CD14-positive monocyte (primary cell): ENCODE measurements around the gene SLC6A6. TPM values are rescaled to one million over a fixed set of nuclear protein-coding genes. Genes with fewer than 3 reads are reported as not detected.

Source experiments
- DNase-seq, 3 donors: peaks; one replicate each; pipeline ENCODE4 v3.0.0-alpha.2; 2011 to 2022
- H2AFZ ChIP-seq: 2 replicates; pipeline ENCODE4 v1.6.0; 2012; ENCODE audit warnings: mild to moderate bottlenecking, low read depth, low read length, inconsistent platforms; ENCODE audit not compliant: insufficient read depth, poor library complexity, severe bottlenecking
- H3K27ac ChIP-seq, 2 donors: 1 replicate in 1 of 2; 2 replicates in 1 of 2; pipeline ENCODE4 v1.5.1; 2012 to 2013; ENCODE audit warnings: low read length in 2 of 2, control low read depth in 1 of 2, inconsistent platforms in 1 of 2, low read depth in 1 of 2, mild to moderate bottlenecking in 1 of 2
- H3K27me3 ChIP-seq, 2 donors: one replicate each; pipeline versions ENCODE4 v1.6.0 to v1.6.1; 2011 to 2013; ENCODE audit warnings: low read length in 2 of 2; ENCODE audit not compliant: control insufficient read depth in 2 of 2, insufficient read depth in 2 of 2
- H3K36me3 ChIP-seq, 2 donors: replicated peaks in 1 of 2; 1 replicate in 1 of 2; 2 replicates in 1 of 2; pipeline versions ENCODE4 v1.5.1 to v1.6.1; 2012 to 2013; ENCODE audit warnings: low read length in 2 of 2, control low read depth in 1 of 2, inconsistent platforms in 1 of 2, mild to moderate bottlenecking in 1 of 2; ENCODE audit not compliant: insufficient read depth in 2 of 2, control insufficient read depth in 1 of 2
- H3K4me1 ChIP-seq, 2 donors: 1 replicate in 1 of 2; 2 replicates in 1 of 2; pipeline versions ENCODE4 v1.5.1 to v1.6.1; 2012 to 2013; ENCODE audit warnings: low read length in 2 of 2, control low read depth in 1 of 2, inconsistent platforms in 1 of 2, mild to moderate bottlenecking in 1 of 2, moderate library complexity in 1 of 2; ENCODE audit not compliant: insufficient read depth in 2 of 2, control insufficient read depth in 1 of 2
- H3K4me2 ChIP-seq: replicated peaks from 2 replicates; pipeline ENCODE3; 2012; ENCODE audit warnings: low read length, moderate library complexity, mild to moderate bottlenecking; ENCODE audit not compliant: poor library complexity, severe bottlenecking; ENCODE audit errors: extremely low read depth
- H3K4me3 ChIP-seq, 3 experiments: fragments of 200-600 bp in 1 of 3; sonication (generic) in 1 of 3; replicated peaks in 1 of 3; 1 replicate in 2 of 3; 2 replicates in 1 of 3; pipeline ENCODE4 v1.5.1; 2011 to 2013; ENCODE audit warnings: low read length in 3 of 3, mild to moderate bottlenecking in 3 of 3, control low read depth in 2 of 3, low read depth in 2 of 3, inconsistent platforms in 1 of 3, moderate library complexity in 1 of 3
- H3K79me2 ChIP-seq: 2 replicates; pipeline ENCODE4 v1.6.0; 2012; ENCODE audit warnings: mild to moderate bottlenecking, control low read depth, inconsistent platforms, low read length, moderate library complexity; ENCODE audit not compliant: insufficient read depth
- H3K9ac ChIP-seq: 2 replicates; pipeline ENCODE4 v1.6.0; 2017; ENCODE audit warnings: low read length, mild to moderate bottlenecking; ENCODE audit not compliant: insufficient read depth, poor library complexity, severe bottlenecking
- H3K9me3 ChIP-seq, 2 donors: replicated peaks in 1 of 2; 1 replicate in 1 of 2; 2 replicates in 1 of 2; pipeline versions ENCODE4 v1.5.1 to v1.6.1; 2012 to 2013; ENCODE audit warnings: low read length in 2 of 2, control low read depth in 1 of 2; ENCODE audit not compliant: control insufficient read depth in 1 of 2, insufficient read depth in 1 of 2
- H4K20me1 ChIP-seq: 2 replicates; pipeline ENCODE4 v1.6.0; 2012; ENCODE audit warnings: mild to moderate bottlenecking, low read length, control low read depth, moderate library complexity; ENCODE audit not compliant: insufficient read depth
- H3K27ac Mint-ChIP-seq, 7 donors: one replicate each; pipeline ENCODE4 v1.8.0; 2020; ENCODE audit warnings: mild to moderate bottlenecking in 7 of 7, mixed read lengths in 7 of 7, moderate library complexity in 6 of 7, inconsistent platforms in 2 of 7
- H3K27me3 Mint-ChIP-seq, 3 donors: one replicate each; pipeline ENCODE4 v1.8.0; 2021 to 2022; ENCODE audit warnings: low read depth in 3 of 3, mild to moderate bottlenecking in 3 of 3, mixed read lengths in 3 of 3, moderate library complexity in 3 of 3, inconsistent platforms in 1 of 3
- H3K36me3 Mint-ChIP-seq, 2 donors: one replicate each; pipeline ENCODE4 v1.8.0; 2020; ENCODE audit warnings: mixed read lengths in 2 of 2, inconsistent platforms in 1 of 2, mild to moderate bottlenecking in 1 of 2
- H3K4me1 Mint-ChIP-seq: one replicate; pipeline ENCODE4 v1.8.0; 2020; ENCODE audit warnings: mild to moderate bottlenecking, mixed read lengths
- H3K4me3 Mint-ChIP-seq, 2 donors: one replicate each; pipeline ENCODE4 v1.8.0; 2020; ENCODE audit warnings: mild to moderate bottlenecking in 2 of 2, mixed read lengths in 2 of 2, moderate library complexity in 1 of 2
- H3K9me3 Mint-ChIP-seq, 7 donors: one replicate each; pipeline ENCODE4 v1.8.0; 2020 to 2022; ENCODE audit warnings: mixed read lengths in 7 of 7, mild to moderate bottlenecking in 6 of 7, moderate library complexity in 6 of 7, inconsistent platforms in 2 of 7
- WGBS: methylation state at CpG from one replicate; pipeline ENCODE4 v1.1.5; 2013; ENCODE audit warnings: missing lambda C conversion rate; ENCODE audit not compliant: insufficient coverage; 5-methylcytosine and 5-hydroxymethylcytosine counted together
- intact Hi-C, 2 donors: fragments of 100-400 bp; cut with micrococcal nuclease; formaldehyde crosslinking; loops; one replicate each; pipeline versions ENCODE4 v1.15.0 to v1.15.1; 2023
- polyA plus RNA-seq, 3 donors: library from polyadenylated mRNA; depleted of rRNA in 1 of 3; unstranded in 2 of 3; stranded (reverse) in 1 of 3; fragments of 300-500 nt in 2 of 3; fragments of >200 nt in 1 of 3; fragmentation: Illumina TruSeq in 2 of 3; gene quantifications; 1 replicate in 2 of 3; 2 replicates in 1 of 3; pipeline ENCODE4 v1.2.3, GENCODE V29; 2012 to 2021
- TF ChIP-seq, protein P1 (sequence below): fragments of 200-600 bp; IDR thresholded peaks from one replicate; pipeline ENCODE4 v1.8.0; 2022; ENCODE audit warnings: antibody characterized with exemption, mild to moderate bottlenecking

Gene SLC6A6
- polyA plus RNA-seq, 3 donors, result 18.4 to 136 (median 24.5) TPM

DNA sequence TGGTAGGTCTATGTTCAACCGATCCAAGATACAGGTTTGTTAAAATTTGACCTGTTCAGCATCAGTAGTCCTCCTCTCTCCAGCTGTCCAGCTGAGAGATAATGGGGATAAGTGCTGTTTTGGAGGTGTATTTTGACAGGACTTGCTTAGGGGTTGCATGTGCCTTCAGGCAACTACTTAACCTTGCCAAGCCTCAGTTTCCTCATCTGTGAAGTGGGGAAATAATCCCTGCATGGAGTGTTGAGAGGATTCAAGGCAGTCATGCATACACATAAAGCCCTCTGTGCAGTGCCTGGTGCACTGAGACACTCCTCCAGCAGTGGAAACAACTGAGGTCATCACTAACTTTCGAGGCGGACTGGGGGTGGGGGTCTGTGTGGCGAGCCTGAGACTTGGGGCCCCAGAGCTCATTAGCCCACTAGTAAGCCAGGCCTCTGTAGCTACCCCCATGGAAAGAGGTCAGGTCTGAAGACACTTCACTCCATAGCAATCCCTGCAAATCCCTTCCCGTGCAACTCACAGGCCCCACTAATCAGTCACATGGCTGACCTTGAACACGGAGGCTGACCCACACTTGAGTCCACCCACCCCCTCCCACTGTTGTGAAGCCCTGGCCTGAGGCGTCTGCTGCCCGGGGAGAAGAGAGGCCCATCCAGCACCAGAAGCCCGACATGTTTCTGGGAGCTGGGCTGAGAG is 25.9 kb upstream of the SLC6A6 start:
- H3K9me3 ChIP-seq, result no peaks in the 10 kb centered on the region
- peak overlapping the region in 1 of 2 donors; percentile 84 for H3K27ac ChIP-seq
- Mint-ChIP-seq H3K27ac (peak overlapping the region in 6 of 7 donors; percentile 70 to 97 (median 89)), H3K9me3 (peaks cover 0 to 7% (median 0%) of the 10 kb centered on the region in 7 donors), H3K4me1 (peaks cover 71% of the 10 kb centered on the region), H3K36me3 (peaks cover 0 to 7% of the 10 kb centered on the region in 2 donors), H3K4me3 (no peak overlapping the region), H3K27me3 (peaks cover 0 to 5% (median 3%) of the 10 kb centered on the region in 3 donors)
- H3K4me2 ChIP-seq, result no peak overlapping the region
- 93% methylated on average over 7 of the region's 9 CpGs for WGBS
- H3K9ac ChIP-seq, result no peak overlapping the region
- DNase-seq, result no peak
- no peak overlapping the region for H2AFZ ChIP-seq
- TF ChIP-seq, protein P1, sequence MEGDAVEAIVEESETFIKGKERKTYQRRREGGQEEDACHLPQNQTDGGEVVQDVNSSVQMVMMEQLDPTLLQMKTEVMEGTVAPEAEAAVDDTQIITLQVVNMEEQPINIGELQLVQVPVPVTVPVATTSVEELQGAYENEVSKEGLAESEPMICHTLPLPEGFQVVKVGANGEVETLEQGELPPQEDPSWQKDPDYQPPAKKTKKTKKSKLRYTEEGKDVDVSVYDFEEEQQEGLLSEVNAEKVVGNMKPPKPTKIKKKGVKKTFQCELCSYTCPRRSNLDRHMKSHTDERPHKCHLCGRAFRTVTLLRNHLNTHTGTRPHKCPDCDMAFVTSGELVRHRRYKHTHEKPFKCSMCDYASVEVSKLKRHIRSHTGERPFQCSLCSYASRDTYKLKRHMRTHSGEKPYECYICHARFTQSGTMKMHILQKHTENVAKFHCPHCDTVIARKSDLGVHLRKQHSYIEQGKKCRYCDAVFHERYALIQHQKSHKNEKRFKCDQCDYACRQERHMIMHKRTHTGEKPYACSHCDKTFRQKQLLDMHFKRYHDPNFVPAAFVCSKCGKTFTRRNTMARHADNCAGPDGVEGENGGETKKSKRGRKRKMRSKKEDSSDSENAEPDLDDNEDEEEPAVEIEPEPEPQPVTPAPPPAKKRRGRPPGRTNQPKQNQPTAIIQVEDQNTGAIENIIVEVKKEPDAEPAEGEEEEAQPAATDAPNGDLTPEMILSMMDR, result no peak
- H4K20me1 ChIP-seq, result no peaks in the 10 kb centered on the region
- intact Hi-C loops, result no loop called here
- H3K4me1 ChIP-seq, result peaks cover 64 to 79% of the 10 kb centered on the region in 2 donors
- H3K4me3 ChIP-seq, result no peak overlapping the region
- H3K36me3 ChIP-seq, result no peaks in the 10 kb centered on the region
- H3K79me2 ChIP-seq, result no peaks in the 10 kb centered on the region
- no peaks in the 10 kb centered on the region for H3K27me3 ChIP-seq

DNA sequence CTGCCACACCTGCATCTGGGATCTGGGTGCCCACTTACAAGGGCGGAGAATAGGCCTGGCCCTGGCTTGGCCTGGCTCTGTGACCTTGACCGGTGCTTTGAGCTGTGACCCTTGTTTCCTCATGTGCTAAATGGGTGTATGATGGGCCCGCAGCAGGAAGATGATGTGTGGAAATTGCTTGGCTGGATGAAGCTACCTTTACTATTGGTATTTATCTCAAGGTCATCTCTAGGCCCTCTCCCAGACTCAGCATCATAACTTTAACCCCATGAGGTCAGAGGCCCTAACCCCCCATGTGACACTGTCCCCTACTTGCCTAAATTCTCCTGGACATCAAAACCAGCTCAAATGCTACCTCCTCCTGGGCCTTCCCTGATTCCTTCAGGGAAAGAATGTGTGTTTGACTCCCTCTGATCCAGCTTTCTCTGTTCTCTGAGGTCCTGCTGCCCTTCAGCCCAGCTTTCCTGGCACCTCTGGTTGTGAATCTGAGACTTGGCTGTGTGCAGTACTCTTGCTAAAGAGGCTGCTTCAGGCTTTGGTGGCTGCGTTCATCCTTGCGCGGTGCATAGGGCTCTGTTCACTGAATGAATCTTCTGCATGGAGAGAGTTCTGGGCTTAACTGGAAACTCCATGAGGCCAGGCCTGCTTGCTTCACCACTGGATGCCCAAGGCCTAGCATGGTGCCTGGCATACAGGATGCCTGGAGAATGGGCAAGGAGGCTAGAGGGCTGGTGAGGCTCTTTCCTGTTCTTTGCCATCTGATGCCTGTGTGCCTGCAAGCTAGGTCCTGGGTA is 25.2 kb upstream of the SLC6A6 start:
- H3K4me1 Mint-ChIP-seq, result peaks cover 68% of the 10 kb centered on the region
- peaks cover 0 to 7% (median 0%) of the 10 kb centered on the region in 7 donors for H3K9me3 Mint-ChIP-seq
- peak overlapping the region; percentile 82 to 99 (median 96) for H3K27ac Mint-ChIP-seq
- H3K27ac ChIP-seq, result peak overlapping the region; percentile 74 to 84
- H3K4me3 ChIP-seq, result peak overlapping the region in 1 of 3 experiments; percentile 0
- H3K4me1 ChIP-seq, result peaks cover 56 to 71% of the 10 kb centered on the region in 2 donors
- intact Hi-C loops, result no loop called here
- H3K4me2 ChIP-seq, result no peak overlapping the region
- H3K79me2 ChIP-seq, result no peaks in the 10 kb centered on the region
- WGBS, result 95% methylated on average over 5 of the region's 6 CpGs
- TF ChIP-seq, protein P1, result no peak
- H3K4me3 Mint-ChIP-seq, result no peak overlapping the region
- H3K9ac ChIP-seq, result no peak overlapping the region
- no peaks in the 10 kb centered on the region for H3K27me3 ChIP-seq
- DNase-seq, result no peak
- H3K36me3 ChIP-seq, result no peaks in the 10 kb centered on the region
- H3K27me3 Mint-ChIP-seq, result peaks cover 0 to 8% (median 3%) of the 10 kb centered on the region in 3 donors
- H3K9me3 ChIP-seq, result no peaks in the 10 kb centered on the region
- peaks cover 0 to 6% of the 10 kb centered on the region in 2 donors for H3K36me3 Mint-ChIP-seq
- no peak overlapping the region for H2AFZ ChIP-seq
- no peaks in the 10 kb centered on the region for H4K20me1 ChIP-seq
